B cell (primary cell): ENCODE measurements around the gene KLHL22.

ENCODE experiments used
- EZH2 ChIP-seq: IDR thresholded peaks from 2 replicates; pipeline ENCODE4 v1.6.1; 2012; ENCODE audit warnings: borderline replicate concordance, low read depth, mild to moderate bottlenecking, moderate library complexity, low read length; ENCODE audit not compliant: insufficient read depth, poor library complexity, severe bottlenecking
- TF ChIP-seq, protein P1 (sequence below): fragments of 200-600 bp; IDR thresholded peaks from one replicate; pipeline ENCODE4 v1.8.0; 2022; ENCODE audit warnings: antibody characterized with exemption, mild to moderate bottlenecking

GRCh38 chr22:20455709-20456063, 39.9 kb downstream of the KLHL22 start:
- TF ChIP-seq, protein P1, sequence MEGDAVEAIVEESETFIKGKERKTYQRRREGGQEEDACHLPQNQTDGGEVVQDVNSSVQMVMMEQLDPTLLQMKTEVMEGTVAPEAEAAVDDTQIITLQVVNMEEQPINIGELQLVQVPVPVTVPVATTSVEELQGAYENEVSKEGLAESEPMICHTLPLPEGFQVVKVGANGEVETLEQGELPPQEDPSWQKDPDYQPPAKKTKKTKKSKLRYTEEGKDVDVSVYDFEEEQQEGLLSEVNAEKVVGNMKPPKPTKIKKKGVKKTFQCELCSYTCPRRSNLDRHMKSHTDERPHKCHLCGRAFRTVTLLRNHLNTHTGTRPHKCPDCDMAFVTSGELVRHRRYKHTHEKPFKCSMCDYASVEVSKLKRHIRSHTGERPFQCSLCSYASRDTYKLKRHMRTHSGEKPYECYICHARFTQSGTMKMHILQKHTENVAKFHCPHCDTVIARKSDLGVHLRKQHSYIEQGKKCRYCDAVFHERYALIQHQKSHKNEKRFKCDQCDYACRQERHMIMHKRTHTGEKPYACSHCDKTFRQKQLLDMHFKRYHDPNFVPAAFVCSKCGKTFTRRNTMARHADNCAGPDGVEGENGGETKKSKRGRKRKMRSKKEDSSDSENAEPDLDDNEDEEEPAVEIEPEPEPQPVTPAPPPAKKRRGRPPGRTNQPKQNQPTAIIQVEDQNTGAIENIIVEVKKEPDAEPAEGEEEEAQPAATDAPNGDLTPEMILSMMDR: no peak
- TF ChIP-seq EZH2: no peak
